K562 (cell line): ENCODE data around the gene TTLL8. TPM values are rescaled to one million over a fixed set of nuclear protein-coding genes. Genes with fewer than 3 reads are reported as not detected.
A peak's percentile ranks its signal among the peaks of the same experiment; 100 is the strongest.

Experiments
- BRD9 ChIP-seq: fragments of 450-650 bp; IDR thresholded peaks from 2 replicates; pipeline ENCODE4 v1.6.1; 2018; ENCODE audit warnings: low read depth; ENCODE audit not compliant: partially characterized antibody
- BRF1 ChIP-seq: IDR thresholded peaks from 3 replicates; pipeline ENCODE4 v1.6.1; 2011; ENCODE audit warnings: borderline replicate concordance, mild to moderate bottlenecking; ENCODE audit not compliant: insufficient read length; ENCODE audit errors: extremely low read depth
- CSDE1 ChIP-seq, 2 experiments: fragments of 450-650 bp; IDR thresholded peaks; 2 replicates each; pipeline ENCODE4 v1.6.1; 2016; ENCODE audit warnings: mild to moderate bottlenecking in 1 of 2
- HMG20B ChIP-seq: fragments of 250-450 bp; sonication (Bioruptor Pico); IDR thresholded peaks from 2 replicates; pipeline ENCODE4 v1.5.0; 2021; ENCODE audit warnings: mild to moderate bottlenecking
- ILK ChIP-seq: fragments of 450-650 bp; IDR thresholded peaks from 2 replicates; pipeline ENCODE4 v1.6.1; 2016; ENCODE audit warnings: missing genetic modification characterization, low read depth, mild to moderate bottlenecking, missing compliant biosample characterization, moderate library complexity, borderline replicate concordance
- NFIC ChIP-seq: fragments of 450-650 bp; IDR thresholded peaks from 2 replicates; pipeline ENCODE4 v1.6.1; 2017; ENCODE audit warnings: mild to moderate bottlenecking, inconsistent platforms
- NR2F6 ChIP-seq: fragments of 450-650 bp; formaldehyde crosslinking; IDR thresholded peaks from 2 replicates; pipeline ENCODE4 v1.4.0; 2020; ENCODE audit warnings: mild to moderate bottlenecking
- SMC3 ChIP-seq: conservative IDR thresholded peaks from 2 replicates; pipeline ENCODE4 v1.6.1; 2011; ENCODE audit warnings: low read depth, low read length, improper control_type of control experiment; ENCODE audit not compliant: insufficient read depth
- SNIP1 ChIP-seq: fragments of 450-650 bp; IDR thresholded peaks from 2 replicates; pipeline ENCODE4 v1.7.1; 2017; ENCODE audit warnings: low read depth, mild to moderate bottlenecking
- SUPT5H ChIP-seq: fragments of 450-650 bp; IDR thresholded peaks from 2 replicates; pipeline ENCODE4 v1.6.1; 2016
- XRCC3 ChIP-seq: fragments of 450-650 bp; IDR thresholded peaks from 2 replicates; pipeline ENCODE4 v1.6.1; 2017; ENCODE audit warnings: mild to moderate bottlenecking, moderate library complexity
- ZNF134 ChIP-seq: fragments of 250-450 bp; sonication (Bioruptor Pico); conservative IDR thresholded peaks from 2 replicates; pipeline ENCODE4 v1.4.0; 2020
- ZNF146 ChIP-seq: IDR thresholded peaks from one replicate; pipeline ENCODE4 v1.6.1; 2018; ENCODE audit warnings: missing compliant biosample characterization; ENCODE audit not compliant: unreplicated experiment
- polyA plus RNA-seq, 8 experiments: library from polyadenylated mRNA; depleted of rRNA in 4 of 8; stranded (reverse) in 5 of 8; unstranded in 3 of 8; fragments of >200 nt; fragmentation: Nextera tagmentation in 2 of 8; fragmentation: Illumina TruSeq in 1 of 8; extraction: Ambion mirVana in 2 of 8; extraction: Trizol in 1 of 8; gene quantifications; 2 replicates each; pipeline versions ENCODE4 v1.2.1 to v1.2.3, GENCODE V29; 2011 to 2014; ENCODE audit warnings: inconsistent platforms in 1 of 8, missing spikeins in 1 of 8
- total RNA-seq, 7 experiments: library from RNA; depleted of rRNA in 6 of 7; stranded (reverse); fragments of >200 nt in 6 of 7; fragmentation: Illumina TruSeq in 2 of 7; extraction: Trizol in 2 of 7; gene quantifications; 2 replicates each; pipeline versions ENCODE4 v1.2.1 to v1.2.3, GENCODE V29; 2011 to 2021; ENCODE audit warnings: low replicate concordance in 1 of 7
- TF ChIP-seq, protein P1 (sequence below): fragments of 450-650 bp; IDR thresholded peaks from 2 replicates; pipeline ENCODE4 v1.6.1; 2016; ENCODE audit warnings: borderline replicate concordance
- TF ChIP-seq, protein P2 (sequence below): fragments of 450-650 bp; IDR thresholded peaks from 2 replicates; pipeline ENCODE4 v1.6.1; 2016; ENCODE audit warnings: mild to moderate bottlenecking, moderate library complexity

The TTLL8 gene
- total and polyA plus RNA-seq, 9 of the 15 experiments (the other 6 are each of a cell fraction or from before 2014, with no cell fraction given): not detected

DNA sequence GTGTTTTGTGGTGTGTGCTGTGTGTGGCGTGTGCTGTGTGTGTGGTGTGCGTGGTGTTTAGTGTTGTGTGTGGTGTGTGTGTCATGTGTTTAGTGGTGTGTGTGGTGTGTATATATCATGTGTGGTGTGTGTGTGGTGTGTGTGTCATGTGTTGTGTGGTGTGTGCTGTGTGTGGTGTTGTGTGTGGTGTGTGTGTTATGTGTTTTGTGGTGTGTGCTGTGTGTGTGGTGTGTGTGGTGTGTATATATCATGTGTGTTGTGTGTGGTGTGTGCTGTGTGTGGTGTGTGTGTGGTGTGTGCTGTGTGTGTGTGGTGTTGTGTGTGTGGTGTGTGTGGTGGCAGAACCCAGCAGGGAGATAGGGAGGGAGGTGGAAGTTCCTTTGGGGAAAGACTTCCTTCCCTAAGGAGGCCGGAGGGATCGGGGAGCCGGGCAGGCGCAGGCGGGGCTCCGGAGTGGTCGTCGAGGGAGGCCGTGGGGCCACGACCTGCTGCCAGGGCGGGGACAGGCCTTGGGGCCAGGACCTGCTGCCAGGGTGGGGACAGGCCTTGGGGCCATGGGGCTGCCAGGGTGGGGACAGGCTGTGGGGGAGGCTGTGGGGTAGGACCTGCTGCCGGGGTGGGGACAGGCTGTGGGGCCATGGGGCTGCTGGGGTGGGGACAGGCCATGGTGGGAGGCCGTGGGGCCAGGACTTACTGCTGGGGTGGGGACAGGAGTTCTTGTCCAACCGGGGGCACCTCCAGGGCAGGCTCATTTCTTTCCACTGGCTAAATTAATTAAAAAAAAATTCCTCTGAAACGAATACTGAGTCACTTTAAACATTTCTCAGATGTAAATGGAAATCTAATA, 82.3 kb downstream of the TTLL8 start (continued):
- TF ChIP-seq, protein P1, sequence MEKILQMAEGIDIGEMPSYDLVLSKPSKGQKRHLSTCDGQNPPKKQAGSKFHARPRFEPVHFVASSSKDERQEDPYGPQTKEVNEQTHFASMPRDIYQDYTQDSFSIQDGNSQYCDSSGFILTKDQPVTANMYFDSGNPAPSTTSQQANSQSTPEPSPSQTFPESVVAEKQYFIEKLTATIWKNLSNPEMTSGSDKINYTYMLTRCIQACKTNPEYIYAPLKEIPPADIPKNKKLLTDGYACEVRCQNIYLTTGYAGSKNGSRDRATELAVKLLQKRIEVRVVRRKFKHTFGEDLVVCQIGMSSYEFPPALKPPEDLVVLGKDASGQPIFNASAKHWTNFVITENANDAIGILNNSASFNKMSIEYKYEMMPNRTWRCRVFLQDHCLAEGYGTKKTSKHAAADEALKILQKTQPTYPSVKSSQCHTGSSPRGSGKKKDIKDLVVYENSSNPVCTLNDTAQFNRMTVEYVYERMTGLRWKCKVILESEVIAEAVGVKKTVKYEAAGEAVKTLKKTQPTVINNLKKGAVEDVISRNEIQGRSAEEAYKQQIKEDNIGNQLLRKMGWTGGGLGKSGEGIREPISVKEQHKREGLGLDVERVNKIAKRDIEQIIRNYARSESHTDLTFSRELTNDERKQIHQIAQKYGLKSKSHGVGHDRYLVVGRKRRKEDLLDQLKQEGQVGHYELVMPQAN: peak; percentile 81
- TF ChIP-seq BRF1 (no peak), ZNF134 (CRISPR knock-in tag) (no peak), SNIP1 (no peak), SUPT5H (peak; percentile 39; the same call in 1 of the 2 replicates), ZNF146 (CRISPR knock-in tag) (no peak), NR2F6 (no peak), BRD9 (peak; percentile 40), HMG20B (CRISPR knock-in tag) (no peak), CSDE1 (IDR thresholded peaks at IDR 0.05) (0 out of 4 replicates have a peak, but pooled peaks of 1 of the 2 experiments have one; percentile 73), ILK (no peak), XRCC3 (no peak), NFIC (peak; percentile 17; the same call in 1 of the 2 replicates), SMC3 (no peak)
- TF ChIP-seq, protein P2, sequence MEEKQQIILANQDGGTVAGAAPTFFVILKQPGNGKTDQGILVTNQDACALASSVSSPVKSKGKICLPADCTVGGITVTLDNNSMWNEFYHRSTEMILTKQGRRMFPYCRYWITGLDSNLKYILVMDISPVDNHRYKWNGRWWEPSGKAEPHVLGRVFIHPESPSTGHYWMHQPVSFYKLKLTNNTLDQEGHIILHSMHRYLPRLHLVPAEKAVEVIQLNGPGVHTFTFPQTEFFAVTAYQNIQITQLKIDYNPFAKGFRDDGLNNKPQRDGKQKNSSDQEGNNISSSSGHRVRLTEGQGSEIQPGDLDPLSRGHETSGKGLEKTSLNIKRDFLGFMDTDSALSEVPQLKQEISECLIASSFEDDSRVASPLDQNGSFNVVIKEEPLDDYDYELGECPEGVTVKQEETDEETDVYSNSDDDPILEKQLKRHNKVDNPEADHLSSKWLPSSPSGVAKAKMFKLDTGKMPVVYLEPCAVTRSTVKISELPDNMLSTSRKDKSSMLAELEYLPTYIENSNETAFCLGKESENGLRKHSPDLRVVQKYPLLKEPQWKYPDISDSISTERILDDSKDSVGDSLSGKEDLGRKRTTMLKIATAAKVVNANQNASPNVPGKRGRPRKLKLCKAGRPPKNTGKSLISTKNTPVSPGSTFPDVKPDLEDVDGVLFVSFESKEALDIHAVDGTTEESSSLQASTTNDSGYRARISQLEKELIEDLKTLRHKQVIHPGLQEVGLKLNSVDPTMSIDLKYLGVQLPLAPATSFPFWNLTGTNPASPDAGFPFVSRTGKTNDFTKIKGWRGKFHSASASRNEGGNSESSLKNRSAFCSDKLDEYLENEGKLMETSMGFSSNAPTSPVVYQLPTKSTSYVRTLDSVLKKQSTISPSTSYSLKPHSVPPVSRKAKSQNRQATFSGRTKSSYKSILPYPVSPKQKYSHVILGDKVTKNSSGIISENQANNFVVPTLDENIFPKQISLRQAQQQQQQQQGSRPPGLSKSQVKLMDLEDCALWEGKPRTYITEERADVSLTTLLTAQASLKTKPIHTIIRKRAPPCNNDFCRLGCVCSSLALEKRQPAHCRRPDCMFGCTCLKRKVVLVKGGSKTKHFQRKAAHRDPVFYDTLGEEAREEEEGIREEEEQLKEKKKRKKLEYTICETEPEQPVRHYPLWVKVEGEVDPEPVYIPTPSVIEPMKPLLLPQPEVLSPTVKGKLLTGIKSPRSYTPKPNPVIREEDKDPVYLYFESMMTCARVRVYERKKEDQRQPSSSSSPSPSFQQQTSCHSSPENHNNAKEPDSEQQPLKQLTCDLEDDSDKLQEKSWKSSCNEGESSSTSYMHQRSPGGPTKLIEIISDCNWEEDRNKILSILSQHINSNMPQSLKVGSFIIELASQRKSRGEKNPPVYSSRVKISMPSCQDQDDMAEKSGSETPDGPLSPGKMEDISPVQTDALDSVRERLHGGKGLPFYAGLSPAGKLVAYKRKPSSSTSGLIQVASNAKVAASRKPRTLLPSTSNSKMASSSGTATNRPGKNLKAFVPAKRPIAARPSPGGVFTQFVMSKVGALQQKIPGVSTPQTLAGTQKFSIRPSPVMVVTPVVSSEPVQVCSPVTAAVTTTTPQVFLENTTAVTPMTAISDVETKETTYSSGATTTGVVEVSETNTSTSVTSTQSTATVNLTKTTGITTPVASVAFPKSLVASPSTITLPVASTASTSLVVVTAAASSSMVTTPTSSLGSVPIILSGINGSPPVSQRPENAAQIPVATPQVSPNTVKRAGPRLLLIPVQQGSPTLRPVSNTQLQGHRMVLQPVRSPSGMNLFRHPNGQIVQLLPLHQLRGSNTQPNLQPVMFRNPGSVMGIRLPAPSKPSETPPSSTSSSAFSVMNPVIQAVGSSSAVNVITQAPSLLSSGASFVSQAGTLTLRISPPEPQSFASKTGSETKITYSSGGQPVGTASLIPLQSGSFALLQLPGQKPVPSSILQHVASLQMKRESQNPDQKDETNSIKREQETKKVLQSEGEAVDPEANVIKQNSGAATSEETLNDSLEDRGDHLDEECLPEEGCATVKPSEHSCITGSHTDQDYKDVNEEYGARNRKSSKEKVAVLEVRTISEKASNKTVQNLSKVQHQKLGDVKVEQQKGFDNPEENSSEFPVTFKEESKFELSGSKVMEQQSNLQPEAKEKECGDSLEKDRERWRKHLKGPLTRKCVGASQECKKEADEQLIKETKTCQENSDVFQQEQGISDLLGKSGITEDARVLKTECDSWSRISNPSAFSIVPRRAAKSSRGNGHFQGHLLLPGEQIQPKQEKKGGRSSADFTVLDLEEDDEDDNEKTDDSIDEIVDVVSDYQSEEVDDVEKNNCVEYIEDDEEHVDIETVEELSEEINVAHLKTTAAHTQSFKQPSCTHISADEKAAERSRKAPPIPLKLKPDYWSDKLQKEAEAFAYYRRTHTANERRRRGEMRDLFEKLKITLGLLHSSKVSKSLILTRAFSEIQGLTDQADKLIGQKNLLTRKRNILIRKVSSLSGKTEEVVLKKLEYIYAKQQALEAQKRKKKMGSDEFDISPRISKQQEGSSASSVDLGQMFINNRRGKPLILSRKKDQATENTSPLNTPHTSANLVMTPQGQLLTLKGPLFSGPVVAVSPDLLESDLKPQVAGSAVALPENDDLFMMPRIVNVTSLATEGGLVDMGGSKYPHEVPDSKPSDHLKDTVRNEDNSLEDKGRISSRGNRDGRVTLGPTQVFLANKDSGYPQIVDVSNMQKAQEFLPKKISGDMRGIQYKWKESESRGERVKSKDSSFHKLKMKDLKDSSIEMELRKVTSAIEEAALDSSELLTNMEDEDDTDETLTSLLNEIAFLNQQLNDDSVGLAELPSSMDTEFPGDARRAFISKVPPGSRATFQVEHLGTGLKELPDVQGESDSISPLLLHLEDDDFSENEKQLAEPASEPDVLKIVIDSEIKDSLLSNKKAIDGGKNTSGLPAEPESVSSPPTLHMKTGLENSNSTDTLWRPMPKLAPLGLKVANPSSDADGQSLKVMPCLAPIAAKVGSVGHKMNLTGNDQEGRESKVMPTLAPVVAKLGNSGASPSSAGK: peak; percentile 16; the same call in 1 of the 2 replicates
